ENCODE results near the gene DRAP1. TPM values are rescaled to one million over a fixed set of nuclear protein-coding genes. Genes with fewer than 3 reads are reported as not detected.
A peak's percentile ranks its signal among the peaks of the same experiment; 100 is the strongest.

DRAP1 gene
- total RNA-seq, 2 donors from 2014 or later, result 83.8 to 103 TPM

- peaks cover 29% of the 10 kb centered on the region for H3K4me1 Mint-ChIP-seq
- H3K36me3 Mint-ChIP-seq (ENCODE audit: low read depth), result peaks cover 44% of the 10 kb centered on the region
- peak overlapping the region; percentile 82 for H3K4me3 ChIP-seq (ENCODE audit: low read length)
Measured at GRCh38 chr11:65885808-65886536, 33.3 kb upstream of the DRAP1 start.

GRCh38 chr11:65886826-65887722 is 32.2 kb upstream of the DRAP1 start:
- Histone ChIP-seq H3K27ac (ENCODE audit: low read depth, low read length) (no peak overlapping the region), H3K4me3 (ENCODE audit: low read length) (peak overlapping the region; percentile 82), H3K4me1 (ENCODE audit: control insufficient read depth, insufficient read depth, low read length) (no peaks in the 10 kb centered on the region), H3K27me3 (ENCODE audit: control insufficient read depth, insufficient read depth, low read length, poor library complexity, severe bottlenecking) (no peaks in the 10 kb centered on the region), H3K9ac (ENCODE audit: extremely low read depth, low read length, poor library complexity, severe bottlenecking) (peak overlapping the region; percentile 44), H3K9me3 (ENCODE audit: control insufficient read depth, low read length) (no peaks in the 10 kb centered on the region), H3K36me3 (ENCODE audit: control insufficient read depth, insufficient read depth, low read length) (peaks cover 39% of the 10 kb centered on the region)
- Mint-ChIP-seq H3K27ac (peak overlapping the region; percentile 35), H3K4me1 (peaks cover 29% of the 10 kb centered on the region), H3K4me3 (peak overlapping the region; percentile 96), H3K27me3 (ENCODE audit: insufficient read depth) (peaks cover 14% of the 10 kb centered on the region), H3K36me3 (ENCODE audit: low read depth) (peaks cover 42% of the 10 kb centered on the region), H3K9me3 (no peaks in the 10 kb centered on the region)
- TF ChIP-seq CTCF (conservative IDR thresholded peaks at IDR 0.05), result no peak
- 86 to 93% methylated on average over 9 to 14 of the region's 14 CpGs for WGBS, 2 experiments (ENCODE audit: insufficient coverage in 1 of 2, insufficient read length in 1 of 2)
- DNase-seq, result no peak

More at GRCh38 chr11:65885808-65886536, 33.3 kb upstream of the DRAP1 start:
- DNase-seq, result no peak
- Histone ChIP-seq H3K36me3 (ENCODE audit: control insufficient read depth, insufficient read depth, low read length) (peaks cover 39% of the 10 kb centered on the region), H3K9me3 (ENCODE audit: control insufficient read depth, low read length) (no peaks in the 10 kb centered on the region), H3K27ac (ENCODE audit: low read depth, low read length) (no peak overlapping the region), H3K9ac (ENCODE audit: extremely low read depth, low read length, poor library complexity, severe bottlenecking) (no peak overlapping the region), H3K27me3 (ENCODE audit: control insufficient read depth, insufficient read depth, low read length, poor library complexity, severe bottlenecking) (no peaks in the 10 kb centered on the region), H3K4me1 (ENCODE audit: control insufficient read depth, insufficient read depth, low read length) (no peaks in the 10 kb centered on the region)
- TF ChIP-seq CTCF (conservative IDR thresholded peaks at IDR 0.05), result no peak
- Mint-ChIP-seq H3K4me3 (peak overlapping the region; percentile 96), H3K9me3 (no peaks in the 10 kb centered on the region), H3K27ac (no peak overlapping the region), H3K27me3 (ENCODE audit: insufficient read depth) (peaks cover 14% of the 10 kb centered on the region)
- 92 to 100% methylated on average over 8 to 12 of the region's 12 CpGs for WGBS, 2 experiments (ENCODE audit: insufficient coverage in 1 of 2, insufficient read length in 1 of 2)

- Histone ChIP-seq H3K36me3 (ENCODE audit: control insufficient read depth, insufficient read depth, low read length) (peaks cover 36% of the 10 kb centered on the region), H3K4me1 (ENCODE audit: control insufficient read depth, insufficient read depth, low read length) (no peaks in the 10 kb centered on the region), H3K27me3 (ENCODE audit: control insufficient read depth, insufficient read depth, low read length, poor library complexity, severe bottlenecking) (no peaks in the 10 kb centered on the region), H3K9ac (ENCODE audit: extremely low read depth, low read length, poor library complexity, severe bottlenecking) (peak overlapping the region; percentile 44), H3K4me3 (ENCODE audit: low read length) (peak overlapping the region; percentile 82), H3K27ac (ENCODE audit: low read depth, low read length) (peak overlapping the region; percentile 64), H3K9me3 (ENCODE audit: control insufficient read depth, low read length) (no peaks in the 10 kb centered on the region)
- Mint-ChIP-seq H3K4me1 (peaks cover 36% of the 10 kb centered on the region), H3K27me3 (ENCODE audit: insufficient read depth) (peaks cover 14% of the 10 kb centered on the region), H3K27ac (peak overlapping the region; percentile 98), H3K9me3 (no peaks in the 10 kb centered on the region), H3K36me3 (ENCODE audit: low read depth) (peaks cover 37% of the 10 kb centered on the region), H3K4me3 (peak overlapping the region; percentile 96)
- TF ChIP-seq CTCF (conservative IDR thresholded peaks at IDR 0.05), result no peak
- DNase-seq, result no peak
- WGBS, 2 experiments (ENCODE audit: insufficient coverage in 1 of 2, insufficient read length in 1 of 2), result 4 to 7% methylated on average over 21 to 23 of the region's 23 CpGs
Measured at GRCh38 chr11:65887723-65888162, 31.5 kb upstream of the DRAP1 start.

Measured in endodermal cell (in vitro differentiated cells).